Keratinocyte (primary cell): ENCODE measurements around the gene MID1. TPM values are rescaled to one million over a fixed set of nuclear protein-coding genes. Genes with fewer than 3 reads are reported as not detected.

ENCODE experiments used
- DNase-seq: peaks from one replicate; pipeline ENCODE4 v3.0.0-alpha.2; 2011; ENCODE audit warnings: low read depth, missing footprints, low spot score
- FAIRE-seq: peaks from 2 replicates; lab custom pipeline; 2011; peaks lifted over from hg19 to GRCh38; lab: Jason Lieb, UNC
- H2AFZ ChIP-seq: 2 replicates; pipeline ENCODE4 v1.6.0; 2012; ENCODE audit warnings: low read length, control low read depth, inconsistent platforms; ENCODE audit not compliant: control insufficient read depth
- H3K27ac ChIP-seq: 2 replicates; pipeline ENCODE4 v1.5.1; 2011; ENCODE audit warnings: low read length; ENCODE audit not compliant: control insufficient read depth, insufficient read depth
- H3K27me3 ChIP-seq: 3 replicates; pipeline ENCODE4 v1.6.0; 2011; ENCODE audit warnings: low read length; ENCODE audit not compliant: control insufficient read depth, insufficient read depth; ENCODE audit errors: extremely low read depth
- H3K36me3 ChIP-seq, 2 experiments: 2 replicates in 1 of 2; 3 replicates in 1 of 2; pipeline ENCODE4 v1.5.1; 2011; ENCODE audit warnings: low read length in 2 of 2, mild to moderate bottlenecking in 1 of 2; ENCODE audit not compliant: control insufficient read depth in 2 of 2, insufficient read depth in 2 of 2; ENCODE audit errors: extremely low read depth in 1 of 2
- H3K4me1 ChIP-seq: 3 replicates; pipeline ENCODE4 v1.5.1; 2011; ENCODE audit warnings: low read length; ENCODE audit not compliant: control insufficient read depth, insufficient read depth; ENCODE audit errors: extremely low read depth
- H3K4me2 ChIP-seq: 3 replicates; pipeline ENCODE4 v1.6.0; 2011; ENCODE audit warnings: low read depth, low read length; ENCODE audit not compliant: control insufficient read depth, insufficient read depth; ENCODE audit errors: extremely low read depth
- H3K4me3 ChIP-seq, 3 experiments: fragments of 200-600 bp in 1 of 3; sonication (generic) in 1 of 3; 2 replicates in 2 of 3; 3 replicates in 1 of 3; pipeline ENCODE4 v1.5.1; 2011 to 2016; ENCODE audit warnings: low read length in 3 of 3, mild to moderate bottlenecking in 3 of 3, control low read depth in 2 of 3, inconsistent platforms in 1 of 3, low read depth in 1 of 3, mixed read lengths in 1 of 3, mixed run types in 1 of 3, moderate library complexity in 1 of 3; ENCODE audit not compliant: control insufficient read depth in 2 of 3, insufficient read depth in 2 of 3; ENCODE audit errors: extremely low read depth in 1 of 3
- H3K79me2 ChIP-seq: 2 replicates; pipeline ENCODE4 v1.6.0; 2012; ENCODE audit warnings: low read length; ENCODE audit not compliant: control insufficient read depth, insufficient read depth
- H3K9ac ChIP-seq: 3 replicates; pipeline ENCODE4 v1.6.0; 2011; ENCODE audit warnings: low read length; ENCODE audit not compliant: control insufficient read depth, insufficient read depth; ENCODE audit errors: extremely low read depth
- H3K9me1 ChIP-seq: 3 replicates; pipeline ENCODE4 v1.6.0; 2011; ENCODE audit warnings: low read length; ENCODE audit not compliant: control insufficient read depth, insufficient read depth; ENCODE audit errors: extremely low read depth
- H3K9me3 ChIP-seq: 2 replicates; pipeline ENCODE4 v1.5.1; 2012; ENCODE audit warnings: low read depth, low read length; ENCODE audit not compliant: control insufficient read depth
- H4K20me1 ChIP-seq: 3 replicates; pipeline ENCODE4 v1.6.0; 2011; ENCODE audit warnings: low read length; ENCODE audit not compliant: control insufficient read depth, insufficient read depth; ENCODE audit errors: extremely low read depth
- EZH2 ChIP-seq: IDR thresholded peaks from one replicate; pipeline ENCODE4 v1.6.1; 2012; ENCODE audit warnings: inconsistent platforms, mild to moderate bottlenecking, low read length, moderate library complexity
- dilution Hi-C: fragments of 300-500 bp; cut with MboI; formaldehyde crosslinking; loops from one replicate; pipeline ENCODE4 v1.7.0; 2020; ENCODE audit warnings: low sequenced_read_pairs; ENCODE audit not compliant: extremely low pct_ligation_motif_present
- polyA plus RNA-seq, 5 experiments: library from polyadenylated mRNA; depleted of rRNA in 3 of 5; stranded (reverse) in 3 of 5; stranded (forward) in 1 of 5; unstranded in 1 of 5; fragments of >200 nt; gene quantifications; 1 replicate in 1 of 5; 2 replicates in 3 of 5; 3 replicates in 1 of 5; pipeline versions ENCODE4 v1.2.1 to v1.2.3, GENCODE V29; 2011 to 2012; ENCODE audit warnings: missing spikeins in 2 of 5, low read depth in 1 of 5, low replicate concordance in 1 of 5
- TF ChIP-seq, protein P1 (sequence below), 3 experiments: IDR thresholded peaks in 1 of 3; conservative IDR thresholded peaks in 1 of 3; optimal IDR thresholded peaks in 1 of 3; 2 replicates in 2 of 3; 3 replicates in 1 of 3; pipeline versions ENCODE3 to v1.5.1; 2011; ENCODE audit warnings: low read length in 3 of 3, mild to moderate bottlenecking in 3 of 3, moderate library complexity in 2 of 3, control low read depth in 1 of 3, inconsistent platforms in 1 of 3; ENCODE audit not compliant: insufficient read depth in 2 of 3; ENCODE audit errors: extremely low read depth in 1 of 3

The MID1 gene
- polyA plus RNA-seq, 1 donor (not counting 4 experiments of a cell fraction or from before 2014, with no cell fraction given), result 9.2 TPM

DNA sequence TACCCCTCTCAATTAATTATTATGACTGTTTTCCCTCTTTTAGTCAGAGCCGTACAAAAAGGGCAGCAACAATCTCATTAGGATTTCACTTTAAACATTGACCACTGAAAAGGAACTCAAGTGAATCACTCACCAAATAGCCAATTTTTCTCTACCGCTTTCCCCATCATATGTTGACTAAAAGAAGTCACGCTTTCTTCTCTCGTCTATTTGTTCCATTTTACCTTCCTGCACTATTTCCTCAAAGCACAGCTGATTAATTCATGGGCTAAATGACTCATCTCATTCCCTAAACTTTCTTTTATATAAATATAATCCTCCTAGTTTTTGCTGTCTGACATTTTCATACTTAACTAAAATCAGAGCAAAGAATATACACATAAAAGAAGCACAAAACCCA lies 8.2 kb downstream of the MID1 start:
- Histone ChIP-seq H3K9ac (no peak overlapping the region), H2AFZ (no peak overlapping the region), H3K4me1 (peaks cover 8% of the 10 kb centered on the region), H4K20me1 (no peaks in the 10 kb centered on the region), H3K9me3 (no peaks in the 10 kb centered on the region), H3K27me3 (no peaks in the 10 kb centered on the region), H3K36me3 (no peaks in the 10 kb centered on the region), H3K79me2 (peaks cover 75% of the 10 kb centered on the region), H3K4me3 (no peak overlapping the region), H3K9me1 (no peaks in the 10 kb centered on the region), H3K4me2 (peak overlapping the region; percentile 52), H3K27ac (peak overlapping the region; percentile 20)
- TF ChIP-seq EZH2, result no peak
- TF ChIP-seq, protein P1, sequence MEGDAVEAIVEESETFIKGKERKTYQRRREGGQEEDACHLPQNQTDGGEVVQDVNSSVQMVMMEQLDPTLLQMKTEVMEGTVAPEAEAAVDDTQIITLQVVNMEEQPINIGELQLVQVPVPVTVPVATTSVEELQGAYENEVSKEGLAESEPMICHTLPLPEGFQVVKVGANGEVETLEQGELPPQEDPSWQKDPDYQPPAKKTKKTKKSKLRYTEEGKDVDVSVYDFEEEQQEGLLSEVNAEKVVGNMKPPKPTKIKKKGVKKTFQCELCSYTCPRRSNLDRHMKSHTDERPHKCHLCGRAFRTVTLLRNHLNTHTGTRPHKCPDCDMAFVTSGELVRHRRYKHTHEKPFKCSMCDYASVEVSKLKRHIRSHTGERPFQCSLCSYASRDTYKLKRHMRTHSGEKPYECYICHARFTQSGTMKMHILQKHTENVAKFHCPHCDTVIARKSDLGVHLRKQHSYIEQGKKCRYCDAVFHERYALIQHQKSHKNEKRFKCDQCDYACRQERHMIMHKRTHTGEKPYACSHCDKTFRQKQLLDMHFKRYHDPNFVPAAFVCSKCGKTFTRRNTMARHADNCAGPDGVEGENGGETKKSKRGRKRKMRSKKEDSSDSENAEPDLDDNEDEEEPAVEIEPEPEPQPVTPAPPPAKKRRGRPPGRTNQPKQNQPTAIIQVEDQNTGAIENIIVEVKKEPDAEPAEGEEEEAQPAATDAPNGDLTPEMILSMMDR (optimal IDR thresholded peaks at IDR 0.05 in 1 of 3, IDR thresholded peaks at IDR 0.05 in 1 of 3, conservative IDR thresholded peaks at IDR 0.05 in 1 of 3; ENCODE audit: extremely low read depth in 1 of 3, insufficient read depth in 2 of 3, low read length in 3 of 3), result no peak
- DNase-seq, result no peak
- dilution Hi-C loops, result no loop called here
- no peak for FAIRE-seq

DNA sequence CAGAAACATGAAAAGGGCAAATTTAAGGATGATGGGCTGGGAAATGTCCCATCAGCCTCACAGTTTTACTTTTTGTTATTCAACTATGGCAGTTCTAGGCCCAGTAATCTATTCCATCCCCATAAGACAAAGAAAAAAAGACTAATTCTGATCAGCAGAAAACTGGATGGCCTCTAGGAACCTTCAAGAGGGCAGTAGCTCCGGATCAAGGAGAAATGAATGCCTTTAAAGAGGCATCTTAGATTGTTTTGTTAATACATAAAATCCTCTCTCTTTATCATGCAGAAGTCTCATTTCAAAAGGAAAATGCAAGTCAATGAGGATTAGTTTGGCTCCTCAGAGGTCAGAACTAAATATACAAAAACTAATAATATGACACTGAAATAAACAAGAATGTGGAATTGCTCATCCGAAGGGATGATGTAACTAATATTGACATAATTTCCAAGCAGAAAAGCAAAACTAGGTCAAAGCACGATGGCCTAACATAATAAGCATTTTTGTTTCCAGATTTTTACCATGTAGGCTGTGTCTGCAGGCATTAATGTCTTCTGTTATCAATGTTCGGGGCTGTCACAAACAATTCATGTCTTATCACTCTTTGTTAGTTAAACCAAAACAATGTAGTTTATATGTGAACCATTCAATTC lies 8.8 kb downstream of the MID1 start:
- peak overlapping the region; percentile 20 for H3K27ac ChIP-seq
- DNase-seq (no peak), FAIRE-seq (no peak)
- peak overlapping the region in 1 of 3 experiments; percentile 16 for H3K4me3 ChIP-seq
- dilution Hi-C loops, result no loop called here
- H3K9me1 ChIP-seq, result no peaks in the 10 kb centered on the region
- peaks cover 75% of the 10 kb centered on the region for H3K79me2 ChIP-seq
- peaks cover 4% of the 10 kb centered on the region for H3K4me1 ChIP-seq
- H3K4me2 ChIP-seq, result peak overlapping the region; percentile 52
- no peaks in the 10 kb centered on the region for H3K36me3 ChIP-seq
- H4K20me1 ChIP-seq, result no peaks in the 10 kb centered on the region
- H2AFZ ChIP-seq, result no peak overlapping the region
- H3K9ac ChIP-seq, result no peak overlapping the region
- no peaks in the 10 kb centered on the region for H3K9me3 ChIP-seq
- TF ChIP-seq, protein P1 (optimal IDR thresholded peaks at IDR 0.05 in 1 of 3, IDR thresholded peaks at IDR 0.05 in 1 of 3, conservative IDR thresholded peaks at IDR 0.05 in 1 of 3; ENCODE audit: extremely low read depth in 1 of 3, insufficient read depth in 2 of 3, low read length in 3 of 3), result no peak
- no peak for TF ChIP-seq EZH2
- H3K27me3 ChIP-seq, result no peaks in the 10 kb centered on the region
